Ovary (tissue), 3 donors: ENCODE measurements around the gene NOX5.

Experiments used
- CTCF ChIP-seq, 3 donors: fragments of 450-650 bp in 2 of 3; fragments of 200-600 bp in 1 of 3; IDR thresholded peaks; one replicate each; pipeline versions ENCODE4 v1.5.1 to v1.8.0; 2016 to 2022; ENCODE audit warnings: antibody characterized with exemption in 3 of 3, mild to moderate bottlenecking in 1 of 3
- POLR2A ChIP-seq: fragments of 450-650 bp; IDR thresholded peaks from one replicate; pipeline ENCODE4 v1.6.1; 2017; ENCODE audit warnings: antibody characterized with exemption, mild to moderate bottlenecking, moderate library complexity
- donor health status: DM: no; HTN: no; CAD: no.

DNA sequence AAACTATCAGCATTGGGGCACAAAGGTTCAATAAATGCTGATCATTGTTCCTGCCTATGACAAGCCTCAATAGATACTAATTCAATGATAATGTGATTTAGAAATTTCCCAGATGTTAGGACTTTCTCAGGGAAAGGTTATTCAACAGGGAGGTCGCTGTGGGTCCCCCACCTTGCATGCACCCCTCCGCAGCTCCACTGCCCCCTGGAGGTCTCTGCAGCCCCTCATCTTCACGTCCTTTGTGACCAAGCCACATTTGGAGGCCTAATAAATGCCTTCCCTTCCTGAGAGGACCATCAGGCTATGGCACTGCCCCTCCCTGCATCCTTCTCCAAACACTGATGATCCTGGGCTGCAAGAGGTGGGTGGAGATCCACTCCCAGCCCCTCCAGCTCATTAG, 50.2 kb downstream of the NOX5 start:
- TF ChIP-seq CTCF (IDR thresholded peaks at IDR 0.05) (no peak), POLR2A (no peak)
